Gastroesophageal sphincter (tissue), 4 donors: ENCODE data around the gene GPR162. TPM values are rescaled to one million over a fixed set of nuclear protein-coding genes. Genes with fewer than 3 reads are reported as not detected.

Experiments
- ATAC-seq: fragments of 150-250 bp; one replicate; pipeline ENCODE4 v1.9.1; 2016; ENCODE audit warnings: mild to moderate bottlenecking, moderate library complexity
- H3K27ac ChIP-seq, 4 donors: fragments of 200-600 bp; sonication (generic) in 3 of 4; 1 replicate in 3 of 4; 2 replicates in 1 of 4; pipeline ENCODE4 v1.5.1; 2016 to 2019
- H3K27me3 ChIP-seq: fragments of 200-600 bp; sonication (generic); one replicate; pipeline ENCODE4 v1.5.1; 2019
- H3K36me3 ChIP-seq, 2 donors: fragments of 200-600 bp; sonication (generic); one replicate each; pipeline ENCODE4 v1.5.1; 2019; ENCODE audit warnings: control low read depth in 1 of 2
- H3K4me1 ChIP-seq, 3 donors: fragments of 200-600 bp; sonication (generic); 1 replicate in 2 of 3; 2 replicates in 1 of 3; pipeline ENCODE4 v1.5.1; 2016 to 2019; ENCODE audit warnings: control low read depth in 2 of 3
- H3K4me3 ChIP-seq, 2 donors: fragments of 200-600 bp; sonication (generic); one replicate each; pipeline ENCODE4 v1.5.1; 2019; ENCODE audit warnings: mild to moderate bottlenecking in 1 of 2, moderate library complexity in 1 of 2
- H3K9me3 ChIP-seq, 3 donors: fragments of 200-600 bp; sonication (generic); one replicate each; pipeline ENCODE4 v1.5.1; 2017 to 2019; ENCODE audit warnings: control low read depth in 2 of 3
- CTCF ChIP-seq, 4 experiments: fragments of 200-600 bp in 2 of 4; fragments of 450-650 bp in 2 of 4; sonication (generic) in 1 of 4; IDR thresholded peaks; one replicate each; pipeline ENCODE4 v1.5.1; 2017 to 2019; ENCODE audit warnings: antibody characterized with exemption in 4 of 4, mild to moderate bottlenecking in 2 of 4, moderate library complexity in 2 of 4
- EP300 ChIP-seq: sonication (generic); formaldehyde crosslinking; IDR thresholded peaks from one replicate; pipeline ENCODE4 v1.6.1; 2017; ENCODE audit warnings: antibody characterized with exemption, mild to moderate bottlenecking
- POLR2A ChIP-seq, 2 donors: fragments of 450-650 bp; IDR thresholded peaks; one replicate each; pipeline ENCODE4 v1.6.1; 2017; ENCODE audit warnings: antibody characterized with exemption in 2 of 2, mild to moderate bottlenecking in 2 of 2, moderate library complexity in 1 of 2
- POLR2AphosphoS5 ChIP-seq: sonication (generic); formaldehyde crosslinking; IDR thresholded peaks from one replicate; pipeline ENCODE4 v1.6.1; 2017; ENCODE audit warnings: antibody characterized with exemption
- WGBS, 2 donors: methylation state at CpG; one replicate each; pipeline ENCODE4 v1.1.5; 2018; ENCODE audit warnings: low coverage in 1 of 2; 5-methylcytosine and 5-hydroxymethylcytosine counted together
- total RNA-seq, 4 donors: library from RNA; depleted of rRNA; stranded (reverse); fragments of >200 nt; gene quantifications; one replicate each; pipeline ENCODE4 v1.1.0, GENCODE V29; 2016

The GPR162 gene
- total RNA-seq, 4 donors from 2014 or later, result 3.7 to 9.7 (median 3.9) TPM

GRCh38 chr12:6866163-6866919 is 44.7 kb downstream of the GPR162 start:
- Histone ChIP-seq H3K27me3 (no peaks in the 10 kb centered on the region), H3K4me1 (peaks cover 0 to 43% (median 27%) of the 10 kb centered on the region in 3 donors), H3K36me3 (peaks cover 0 to 77% of the 10 kb centered on the region in 2 donors), H3K4me3 (peak overlapping the region; percentile 64 to 99), H3K9me3 (no peaks in the 10 kb centered on the region), H3K27ac (peak overlapping the region; percentile 86 to 99 (median 98))
- WGBS, 2 donors, result 55 to 56% methylated on average over 5 of the region's 19 CpGs
- no peak for ATAC-seq
- TF ChIP-seq EP300, result no peak
- no peak for TF ChIP-seq POLR2A (IDR thresholded peaks at IDR 0.05)
- no peak for TF ChIP-seq POLR2AphosphoS5
- TF ChIP-seq CTCF (IDR thresholded peaks at IDR 0.05), result no peak

- H3K27ac ChIP-seq, result peak overlapping the region; percentile 86 to 99 (median 98)
- peak overlapping the region; percentile 64 to 99 for H3K4me3 ChIP-seq
- H3K27me3 ChIP-seq, result no peaks in the 10 kb centered on the region
- peaks cover 0 to 49% (median 33%) of the 10 kb centered on the region in 3 donors for H3K4me1 ChIP-seq
- 0% methylated on average over 1 of the region's 33 CpGs; no CpG with 5 or more reads in 1 of the 2 donors for WGBS, 2 donors
- peak; percentile 28 for ATAC-seq
- peaks cover 0 to 73% of the 10 kb centered on the region in 2 donors for H3K36me3 ChIP-seq
- H3K9me3 ChIP-seq, result no peaks in the 10 kb centered on the region
- TF ChIP-seq CTCF (IDR thresholded peaks at IDR 0.05) (peak in 1 of 4 experiments; percentile 12), EP300 (no peak), POLR2A (IDR thresholded peaks at IDR 0.05) (no peak)
Measured at GRCh38 chr12:6866920-6867412, 45.3 kb downstream of the GPR162 start.

GRCh38 chr12:6867413-6868210 is 46.0 kb downstream of the GPR162 start, which contains the start of gene TPI1:
Gene TPI1 (plus strand): TSS chr12:6867531. CDS start chr12:6867567, 36 bp downstream.
- H3K36me3 ChIP-seq, result peaks cover 0 to 67% of the 10 kb centered on the region in 2 donors
- no peaks in the 10 kb centered on the region for H3K27me3 ChIP-seq
- WGBS, 2 donors, result 0% methylated on average over 3 of the region's 86 CpGs; no CpG with 5 or more reads in 1 of the 2 donors
- peaks cover 0 to 56% (median 36%) of the 10 kb centered on the region in 3 donors for H3K4me1 ChIP-seq
- TF ChIP-seq POLR2AphosphoS5 (peak; percentile 99), CTCF (IDR thresholded peaks at IDR 0.05) (no peak), EP300 (no peak), POLR2A (IDR thresholded peaks at IDR 0.05) (peak; percentile 98 to 99)
- peak within 1 kb of the TSS; percentile 86 to 99 (median 98) for H3K27ac ChIP-seq
- ATAC-seq, result peak; percentile 88
- no peaks in the 10 kb centered on the region for H3K9me3 ChIP-seq
- H3K4me3 ChIP-seq, result peak within 1 kb of the TSS; percentile 64 to 99

- H3K27ac ChIP-seq, result peak overlapping the region; percentile 86 to 99 (median 98)
- H3K9me3 ChIP-seq, result no peaks in the 10 kb centered on the region
- 5 to 8% methylated on average over 2 to 16 of the region's 22 CpGs for WGBS, 2 donors
- ATAC-seq, result no peak
- H3K36me3 ChIP-seq, result peaks cover 0 to 58% of the 10 kb centered on the region in 2 donors
- H3K4me1 ChIP-seq, result peaks cover 0 to 58% (median 36%) of the 10 kb centered on the region in 3 donors
- no peaks in the 10 kb centered on the region for H3K27me3 ChIP-seq
- peak overlapping the region; percentile 64 to 99 for H3K4me3 ChIP-seq
- TF ChIP-seq POLR2AphosphoS5, result no peak
- TF ChIP-seq POLR2A (IDR thresholded peaks at IDR 0.05), result no peak
- no peak for TF ChIP-seq EP300
- no peak for TF ChIP-seq CTCF (IDR thresholded peaks at IDR 0.05)
Measured at GRCh38 chr12:6868211-6869048, 46.8 kb downstream of the GPR162 start.
